SK-N-SH (cell line): ENCODE measurements around the gene NOD2. TPM values are rescaled to one million over a fixed set of nuclear protein-coding genes. Genes with fewer than 3 reads are reported as not detected.

ENCODE experiments used
- CTCF ChIA-PET: fragments of 300-600, 350-600 bp; formaldehyde crosslinking; extraction: SDS; loops from one replicate; lab custom pipeline; 2021; lab: Yijun Ruan, JAX
- POLR2A ChIA-PET: fragments of 350-600 bp; sonication (Branson Sonifier 250); formaldehyde crosslinking; extraction: SDS; loops from one replicate; lab custom pipeline; 2020; ENCODE audit warnings: antibody characterized with exemption, inconsistent platforms; lab: Yijun Ruan, JAX
- DNase-seq: peaks from one replicate; pipeline ENCODE4 v3.0.0; 2012
- H2AFZ ChIP-seq: fragments of 200-600 bp; sonication (generic); 2 replicates; pipeline ENCODE4 v1.8.1; 2016; ENCODE audit warnings: antibody characterized with exemption, mild to moderate bottlenecking, low read depth
- H3F3A ChIP-seq: fragments of 200-600 bp; sonication (generic); replicated peaks from 2 replicates; pipeline ENCODE3; 2016; ENCODE audit warnings: antibody characterized with exemption, mild to moderate bottlenecking; ENCODE audit not compliant: insufficient read depth
- H3K27ac ChIP-seq, 2 experiments: fragments of 200-500 bp in 1 of 2; fragments of 200-600 bp in 1 of 2; sonication (Bioruptor generic) in 1 of 2; sonication (generic), shearing (Covaris generic) in 1 of 2; 2 replicates each; pipeline versions ENCODE4 v1.5.1 to v1.6.1; 2014 to 2016; ENCODE audit warnings: low read depth in 2 of 2, inconsistent platforms in 1 of 2, low read length in 1 of 2, mild to moderate bottlenecking in 1 of 2, mixed read lengths in 1 of 2
- H3K27me3 ChIP-seq: fragments of 200-600 bp; sonication (generic), shearing (Covaris generic); 2 replicates; pipeline ENCODE4 v1.6.1; 2016; ENCODE audit warnings: mixed run types; ENCODE audit not compliant: insufficient read depth
- H3K36me3 ChIP-seq, 2 experiments: fragments of 200-500 bp in 1 of 2; fragments of 200-600 bp in 1 of 2; sonication (Bioruptor generic) in 1 of 2; sonication (generic) in 1 of 2; replicated peaks in 1 of 2; 2 replicates each; pipeline versions ENCODE3 to v1.5.1; 2014 to 2016; ENCODE audit warnings: low read length in 1 of 2, mild to moderate bottlenecking in 1 of 2; ENCODE audit not compliant: insufficient read depth in 2 of 2, control insufficient read depth in 1 of 2
- H3K4me1 ChIP-seq, 2 experiments: fragments of 200-500 bp in 1 of 2; fragments of 200-600 bp in 1 of 2; sonication (Bioruptor generic) in 1 of 2; sonication (generic), shearing (Covaris generic) in 1 of 2; 2 replicates each; pipeline versions ENCODE4 v1.5.1 to v1.6.1; 2014 to 2016; ENCODE audit warnings: low read depth in 1 of 2, low read length in 1 of 2, mixed run types in 1 of 2; ENCODE audit not compliant: insufficient read depth in 2 of 2, control insufficient read depth in 1 of 2
- H3K4me2 ChIP-seq: fragments of 200-600 bp; sonication (generic), shearing (Covaris generic); 2 replicates; pipeline ENCODE4 v1.6.1; 2017; ENCODE audit warnings: mixed run types
- H3K4me3 ChIP-seq, 2 experiments: fragments of 200-500 bp in 1 of 2; fragments of 200-600 bp in 1 of 2; sonication (Bioruptor generic) in 1 of 2; sonication (generic), shearing (Covaris generic) in 1 of 2; 2 replicates each; pipeline versions ENCODE4 v1.5.1 to v1.8.1; 2014 to 2016; ENCODE audit warnings: low read depth in 2 of 2, inconsistent platforms in 1 of 2, low read length in 1 of 2, mild to moderate bottlenecking in 1 of 2, mixed read lengths in 1 of 2, moderate library complexity in 1 of 2
- H3K79me2 ChIP-seq: fragments of 200-600 bp; sonication (generic); 2 replicates; pipeline ENCODE4 v1.8.1; 2017; ENCODE audit warnings: mild to moderate bottlenecking; ENCODE audit not compliant: insufficient read depth
- H3K9ac ChIP-seq: fragments of 200-600 bp; sonication (generic); 2 replicates; pipeline ENCODE4 v1.6.1; 2017; ENCODE audit warnings: mixed run types
- H3K9me2 ChIP-seq: fragments of 200-600 bp; sonication (generic); 2 replicates; pipeline ENCODE4 v1.6.1; 2017; ENCODE audit warnings: mixed run types
- H3K9me3 ChIP-seq: fragments of 200-600 bp; sonication (generic); 2 replicates; pipeline ENCODE4 v1.6.1; 2017; ENCODE audit warnings: mixed run types, mild to moderate bottlenecking, moderate library complexity
- H4K20me1 ChIP-seq: fragments of 200-600 bp; sonication (generic); 2 replicates; pipeline ENCODE4 v1.6.1; 2017; ENCODE audit warnings: mild to moderate bottlenecking, mixed run types; ENCODE audit not compliant: insufficient read depth
- ELF1 ChIP-seq: IDR thresholded peaks from 2 replicates; pipeline ENCODE4 v1.4.0; 2012
- EP300 ChIP-seq, 2 experiments: IDR thresholded peaks; 2 replicates each; pipeline versions ENCODE4 v1.4.0 to v1.6.1; 2012; ENCODE audit warnings: borderline replicate concordance in 1 of 2, low read depth in 1 of 2, low read length in 1 of 2
- EZH2phosphoT487 ChIP-seq: fragments of 200-600 bp; sonication (generic); IDR thresholded peaks from 2 replicates; pipeline ENCODE4 v1.6.1; 2017; ENCODE audit warnings: low read depth, mixed run types, mild to moderate bottlenecking, antibody characterized with exemption, moderate library complexity, borderline replicate concordance
- FOSL2 ChIP-seq: IDR thresholded peaks from 2 replicates; pipeline ENCODE4 v1.4.0; 2012; ENCODE audit warnings: low read depth, mild to moderate bottlenecking, moderate library complexity, borderline replicate concordance
- FOXJ3 ChIP-seq: sonication (generic); formaldehyde crosslinking; IDR thresholded peaks from 2 replicates; pipeline ENCODE4 v1.5.1; 2020; ENCODE audit warnings: mild to moderate bottlenecking, missing genetic modification reagents
- GABPA ChIP-seq: IDR thresholded peaks from 2 replicates; pipeline ENCODE4 v1.4.0; 2012; ENCODE audit warnings: low read depth, mild to moderate bottlenecking
- GATA2 ChIP-seq: sonication (generic); formaldehyde crosslinking; IDR thresholded peaks from 2 replicates; pipeline ENCODE4 v1.5.0; 2020; ENCODE audit warnings: mild to moderate bottlenecking, missing genetic modification reagents
- MXI1 ChIP-seq: IDR thresholded peaks from 2 replicates; pipeline ENCODE4 v1.6.1; 2012; ENCODE audit warnings: mild to moderate bottlenecking, low read depth, low read length, improper control_type of control experiment
- NFIC ChIP-seq: IDR thresholded peaks from 2 replicates; pipeline ENCODE4 v1.4.0; 2012; ENCODE audit warnings: borderline replicate concordance
- RAD21 ChIP-seq: IDR thresholded peaks from 2 replicates; pipeline ENCODE4 v1.6.1; 2012; ENCODE audit warnings: mild to moderate bottlenecking, low read length
- RFX5 ChIP-seq: IDR thresholded peaks from 2 replicates; pipeline ENCODE4 v1.6.1; 2012; ENCODE audit warnings: mild to moderate bottlenecking, improper control_type of control experiment, low read length
- SIN3A ChIP-seq: IDR thresholded peaks from 2 replicates; pipeline ENCODE4 v1.6.1; 2012; ENCODE audit warnings: low read depth, mild to moderate bottlenecking, low read length, moderate library complexity, borderline replicate concordance
- SMC3 ChIP-seq: IDR thresholded peaks from 2 replicates; pipeline ENCODE4 v1.6.1; 2012; ENCODE audit warnings: low read depth, low read length, improper control_type of control experiment
- TAF1 ChIP-seq: IDR thresholded peaks from 2 replicates; pipeline ENCODE4 v1.6.1; 2012; ENCODE audit warnings: low read depth, mild to moderate bottlenecking, low read length, moderate library complexity, borderline replicate concordance
- TEAD4 ChIP-seq: IDR thresholded peaks from 2 replicates; pipeline ENCODE4 v1.4.0; 2012; ENCODE audit warnings: mild to moderate bottlenecking, borderline replicate concordance; ENCODE audit not compliant: insufficient read depth
- WGBS: methylation state at CpG from one replicate; pipeline ENCODE4 v1.1.6; 2017; ENCODE audit warnings: low lambda C conversion rate; 5-methylcytosine and 5-hydroxymethylcytosine counted together
- polyA plus RNA-seq, 3 experiments: library from polyadenylated mRNA; depleted of rRNA; stranded (reverse); fragments of >200 nt; gene quantifications; 2 replicates each; pipeline ENCODE4 v1.2.3, GENCODE V29; 2012
- TF ChIP-seq, protein P1 (sequence below): IDR thresholded peaks from 2 replicates; pipeline ENCODE4 v1.4.0; 2012; ENCODE audit warnings: low read depth
- TF ChIP-seq, protein P2 (sequence below): fragments of 150-350 bp; IDR thresholded peaks from 2 replicates; pipeline ENCODE4 v1.6.1; 2017; ENCODE audit warnings: antibody characterized with exemption, low read length, low read depth, borderline replicate concordance

Gene NOD2
- polyA plus RNA-seq, 1 of the 3 experiments (the other 2 are of a cell fraction), result not detected

DNA sequence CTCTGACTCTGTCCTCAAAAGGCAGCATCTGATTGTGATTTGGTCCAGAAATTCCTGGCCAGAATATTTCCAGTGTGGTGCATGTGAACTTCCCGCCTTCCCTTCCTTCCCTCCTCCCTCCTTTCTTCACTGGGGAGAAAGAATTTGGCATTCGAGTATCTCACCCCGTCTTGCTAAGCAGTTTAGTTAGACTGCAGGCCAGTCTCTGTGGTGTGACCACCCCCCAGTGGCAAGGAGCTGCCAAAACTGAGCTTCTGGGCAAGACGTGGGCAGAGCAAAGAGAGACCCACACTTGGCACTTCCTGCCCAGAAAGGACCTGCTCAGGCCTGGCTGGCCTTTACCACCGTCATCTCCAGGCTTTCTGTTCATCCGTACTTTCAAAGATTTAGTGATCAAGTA is 48.7 kb upstream of the NOD2 start:
- POLR2A ChIA-PET, result interaction anchor here (1.0 kb wide), 1 partner anchor 271 kb away, joined by 3 read pairs; no protein-coding TSS in a partner anchor
- Histone ChIP-seq H3K4me1 (peaks cover 0 to 4% of the 10 kb centered on the region in 2 experiments; a peak in 1 of 4 replicates), H4K20me1 (no peaks in the 10 kb centered on the region), H3K4me3 (no peak overlapping the region), H3K27me3 (no peaks in the 10 kb centered on the region), H3K9me3 (no peaks in the 10 kb centered on the region), H3K79me2 (no peaks in the 10 kb centered on the region), H3K36me3 (no peaks in the 10 kb centered on the region), H3F3A (no peaks in the 10 kb centered on the region), H3K9ac (no peak overlapping the region), H3K4me2 (no peak overlapping the region), H2AFZ (no peak overlapping the region), H3K9me2 (no peaks in the 10 kb centered on the region), H3K27ac (no peak overlapping the region)
- peak; percentile 65 for TF ChIP-seq RAD21
- TF ChIP-seq NFIC, result no peak
- TF ChIP-seq MXI1, result no peak
- TF ChIP-seq SMC3, result peak; percentile 16; the same call in 1 of the 2 replicates
- TF ChIP-seq, protein P1, sequence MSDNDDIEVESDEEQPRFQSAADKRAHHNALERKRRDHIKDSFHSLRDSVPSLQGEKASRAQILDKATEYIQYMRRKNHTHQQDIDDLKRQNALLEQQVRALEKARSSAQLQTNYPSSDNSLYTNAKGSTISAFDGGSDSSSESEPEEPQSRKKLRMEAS, result no peak
- TF ChIP-seq GATA2 (CRISPR knock-in tag), result no peak
- TF ChIP-seq GABPA, result no peak
- peak; percentile 61 for DNase-seq
- WGBS, result 47% methylated on average over 6 of the region's 6 CpGs
- CTCF ChIA-PET, result interaction anchor here (0.6 to 1.3 kb wide), 8 partner anchors 9 to 272 kb away, joined by 3 to 7 read pairs (median 3); no protein-coding TSS in a partner anchor

- no peaks in the 10 kb centered on the region for H3K9me2 ChIP-seq
- H3K4me2 ChIP-seq, result no peak overlapping the region
- no peaks in the 10 kb centered on the region for H3F3A ChIP-seq
- no peaks in the 10 kb centered on the region for H3K27me3 ChIP-seq
- H2AFZ ChIP-seq, result no peak overlapping the region
- H3K4me3 ChIP-seq, result no peak overlapping the region
- H3K4me1 ChIP-seq, result peaks cover 0 to 4% of the 10 kb centered on the region in 2 experiments; a peak in 1 of 4 replicates
- TF ChIP-seq RFX5, result no peak
- TF ChIP-seq GABPA, result no peak
- TF ChIP-seq EP300 (IDR thresholded peaks at IDR 0.05; ENCODE audit: borderline replicate concordance in 1 of 2, low read depth in 1 of 2, low read length in 1 of 2), result no peak
- TF ChIP-seq EZH2phosphoT487, result no peak
- TF ChIP-seq, all 33 proteins: peak for 0
- H3K9me3 ChIP-seq, result no peaks in the 10 kb centered on the region
- 65% methylated on average over 20 of the region's 20 CpGs for WGBS
- no peak for DNase-seq
- no peak overlapping the region for H3K27ac ChIP-seq
- ChIA-PET POLR2A (no interaction called here), CTCF (interaction anchor here (0.6 to 1.3 kb wide), 6 partner anchors 10 to 291 kb away, joined by 3 to 4 read pairs (median 3); no protein-coding TSS in a partner anchor)
- H4K20me1 ChIP-seq, result no peaks in the 10 kb centered on the region
- no peaks in the 10 kb centered on the region for H3K79me2 ChIP-seq
- H3K9ac ChIP-seq, result no peak overlapping the region
- no peaks in the 10 kb centered on the region for H3K36me3 ChIP-seq
These were observed 47.7 kb upstream of the NOD2 start for GRCh38 chr16:50645563-50646220.

- no peak overlapping the region for H3K9ac ChIP-seq
- CTCF ChIA-PET, result interaction anchor here (0.6 to 1.0 kb wide), 3 partner anchors 20 to 292 kb away, joined by 3 to 4 read pairs (median 3); no protein-coding TSS in a partner anchor
- no peaks in the 10 kb centered on the region for H3K36me3 ChIP-seq
- H3K9me3 ChIP-seq, result no peaks in the 10 kb centered on the region
- 43% methylated on average over 8 of the region's 8 CpGs for WGBS
- no peaks in the 10 kb centered on the region for H3K79me2 ChIP-seq
- POLR2A ChIA-PET, result no interaction called here
- no peak overlapping the region for H3K4me2 ChIP-seq
- H3K9me2 ChIP-seq, result no peaks in the 10 kb centered on the region
- H2AFZ ChIP-seq, result no peak overlapping the region
- no peak overlapping the region for H3K27ac ChIP-seq
- H3K4me1 ChIP-seq, result peaks cover 0 to 4% of the 10 kb centered on the region in 2 experiments; a peak in 1 of 4 replicates
- no peak for DNase-seq
- H4K20me1 ChIP-seq, result no peaks in the 10 kb centered on the region
- no peaks in the 10 kb centered on the region for H3K27me3 ChIP-seq
- H3F3A ChIP-seq, result no peaks in the 10 kb centered on the region
- no peak overlapping the region for H3K4me3 ChIP-seq
- no peak for TF ChIP-seq NFIC
- no peak for TF ChIP-seq TAF1
- TF ChIP-seq FOSL2, result no peak
- no peak for TF ChIP-seq FOXJ3 (CRISPR knock-in tag)
- TF ChIP-seq ELF1, result no peak
- TF ChIP-seq TEAD4, result no peak
- TF ChIP-seq, protein P2, sequence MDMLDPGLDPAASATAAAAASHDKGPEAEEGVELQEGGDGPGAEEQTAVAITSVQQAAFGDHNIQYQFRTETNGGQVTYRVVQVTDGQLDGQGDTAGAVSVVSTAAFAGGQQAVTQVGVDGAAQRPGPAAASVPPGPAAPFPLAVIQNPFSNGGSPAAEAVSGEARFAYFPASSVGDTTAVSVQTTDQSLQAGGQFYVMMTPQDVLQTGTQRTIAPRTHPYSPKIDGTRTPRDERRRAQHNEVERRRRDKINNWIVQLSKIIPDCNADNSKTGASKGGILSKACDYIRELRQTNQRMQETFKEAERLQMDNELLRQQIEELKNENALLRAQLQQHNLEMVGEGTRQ, result no peak
- TF ChIP-seq, protein P1, result no peak
- no peak for TF ChIP-seq EZH2phosphoT487
- no peak for TF ChIP-seq RFX5
- TF ChIP-seq SIN3A, result no peak
These were observed 47.1 kb upstream of the NOD2 start for GRCh38 chr16:50646345-50646744.
